Stimulated activated CD8-positive, alpha-beta memory T cell treated with anti-CD3 and anti-CD28 coated beads, Interleukin-15, amount 100 ng/mL, for 24 hours (primary cell): ENCODE results near the gene CARS2.

Source experiments
- DNase-seq: peaks from one replicate; pipeline ENCODE4 v3.0.0-alpha.2; 2020; ENCODE audit warnings: low read depth

CARS2 gene

DNA sequence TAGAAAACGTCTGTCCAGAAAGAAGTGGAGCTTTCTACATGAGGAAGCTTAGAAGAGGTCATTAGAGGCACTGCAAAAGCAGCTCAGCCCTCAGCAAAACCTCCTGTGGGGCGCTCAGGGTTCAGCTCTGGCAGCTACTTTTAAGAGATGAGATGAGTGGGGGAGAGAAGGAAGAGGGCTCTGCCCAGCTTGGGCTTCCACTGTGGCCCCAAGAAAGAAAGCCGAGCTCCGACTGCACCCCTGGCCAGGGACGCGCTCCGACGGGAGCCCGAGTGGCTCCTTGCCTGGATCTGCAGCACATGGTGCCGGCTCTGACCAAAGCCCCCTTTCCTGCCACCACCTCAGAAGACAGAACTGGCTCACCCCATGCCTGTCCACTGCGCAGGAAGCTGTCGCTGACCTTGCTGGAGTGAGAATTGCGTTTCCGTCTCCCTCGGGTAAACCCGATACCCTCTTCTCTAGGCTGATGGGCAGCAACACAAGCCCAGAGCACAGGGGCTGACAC is 54.1 kb downstream of the CARS2 start:
- no peak for DNase-seq

DNA sequence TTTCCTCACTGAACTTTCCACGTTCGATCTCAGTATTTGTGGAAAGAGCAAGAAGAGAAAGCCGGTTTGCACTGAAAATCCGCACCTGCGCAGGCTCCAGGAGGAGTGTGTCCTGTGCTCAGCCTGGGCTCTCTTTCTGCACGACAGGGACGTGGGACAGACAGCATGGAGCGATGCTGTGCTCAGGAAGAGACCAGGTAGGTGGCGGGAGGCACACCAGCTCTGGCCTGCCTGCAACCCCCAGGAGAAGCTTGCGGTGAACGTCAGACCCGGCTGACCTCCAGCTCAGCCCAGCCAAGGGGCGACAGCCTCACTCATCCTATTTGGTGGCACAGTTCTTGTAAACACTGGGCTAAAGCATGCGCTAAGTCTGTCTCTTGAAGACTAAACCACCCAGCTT is 54.6 kb downstream of the CARS2 start:
- DNase-seq: no peak

DNA sequence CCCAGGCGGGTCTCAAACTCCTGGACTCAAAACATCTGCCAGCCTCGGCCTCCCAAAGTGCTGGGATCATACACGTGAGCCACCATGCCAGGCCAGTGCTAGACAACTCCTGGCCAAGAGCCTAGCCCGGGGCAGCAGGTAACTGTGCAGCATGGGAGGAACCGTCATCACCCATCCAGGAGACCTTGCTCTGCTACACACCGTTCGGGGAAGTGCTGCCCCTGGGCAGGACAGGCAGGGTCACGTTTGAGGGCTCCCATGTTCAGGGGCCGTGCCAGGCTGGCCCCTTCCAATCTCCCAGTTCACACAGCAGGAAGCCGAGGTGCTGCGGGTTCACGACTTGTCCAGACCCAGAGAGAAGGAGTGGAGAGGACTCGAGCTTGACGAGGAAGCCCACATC is 55.5 kb downstream of the CARS2 start:
- DNase-seq: no peak

DNA sequence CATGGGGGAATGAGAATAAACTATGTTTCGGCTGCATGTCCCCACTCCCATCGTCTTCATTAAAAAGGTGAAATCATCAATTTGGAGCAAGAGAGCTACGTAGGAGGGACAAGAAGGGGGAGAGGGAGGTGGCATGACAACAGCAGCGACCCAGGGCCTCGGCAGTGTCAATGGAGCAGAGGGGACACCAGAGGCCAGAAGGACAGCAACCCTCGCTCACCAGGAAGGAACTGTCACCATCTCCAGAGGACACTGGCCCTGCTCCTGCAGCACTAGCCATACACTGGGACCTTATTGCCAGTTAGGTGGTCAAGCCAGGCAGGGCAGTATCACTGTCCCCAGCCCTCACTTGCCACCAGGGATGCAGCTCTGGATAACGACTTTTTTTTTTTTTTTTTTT is 56.4 kb downstream of the CARS2 start:
- DNase-seq: no peak

DNA sequence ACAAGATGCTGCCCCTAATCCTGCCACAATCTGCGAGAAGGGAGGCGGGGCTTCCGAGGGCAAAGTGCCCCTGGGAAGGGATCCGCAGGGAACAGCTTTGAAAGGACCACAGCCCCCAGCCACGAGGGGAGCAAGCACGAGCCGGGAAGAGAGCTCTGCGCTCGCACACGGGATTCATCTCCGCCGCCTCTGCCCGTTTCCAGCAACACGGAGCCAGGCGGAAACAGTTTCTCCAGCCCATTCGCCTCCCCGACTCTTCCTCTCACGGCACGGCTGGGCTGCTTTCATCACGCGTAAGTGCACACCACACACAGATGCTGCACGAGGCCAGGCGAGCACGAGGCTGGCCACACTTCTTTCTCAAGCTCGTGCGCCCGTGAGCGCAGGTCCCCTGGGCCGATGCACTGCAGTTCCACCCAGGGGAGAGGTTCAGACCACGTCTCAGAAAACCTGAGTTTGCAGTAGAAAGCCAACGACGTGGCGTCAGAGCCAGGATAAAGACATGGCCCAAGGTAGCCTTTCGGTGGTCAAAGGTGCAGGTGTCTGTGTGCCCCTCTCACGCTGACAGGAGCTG is 57.0 kb downstream of the CARS2 start:
- no peak for DNase-seq

DNA sequence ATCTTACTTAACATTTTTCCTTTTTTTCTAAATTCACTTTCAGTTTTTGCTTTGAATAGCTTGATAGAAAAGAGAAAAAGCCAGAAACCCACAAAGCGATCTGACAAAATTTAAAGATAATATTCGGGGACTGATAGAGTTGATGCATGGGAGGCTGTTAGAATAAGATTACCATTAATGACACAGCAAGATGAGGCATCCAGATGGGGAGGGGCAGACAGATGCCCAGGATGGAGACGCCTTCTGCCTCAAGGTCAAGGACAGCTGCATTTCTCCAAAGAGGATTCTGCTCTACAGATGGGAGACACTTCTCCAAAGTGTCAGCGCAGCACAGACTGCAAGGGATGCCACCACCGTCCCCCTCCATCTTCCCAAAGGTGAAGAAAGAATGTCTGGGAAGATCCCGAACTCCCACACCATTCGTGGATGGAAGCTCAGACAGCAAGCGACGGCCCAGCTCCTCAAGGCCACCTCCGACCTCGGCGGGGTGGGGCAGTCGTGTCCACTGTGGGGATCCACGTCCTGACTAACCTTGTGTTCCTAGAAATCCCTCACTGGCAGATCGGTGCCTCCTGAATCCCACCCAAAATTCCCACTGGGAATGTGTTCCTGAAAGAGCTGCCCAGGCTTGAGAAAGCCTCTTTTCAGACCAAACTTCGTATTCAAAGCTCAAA is 57.6 kb downstream of the CARS2 start:
- no peak for DNase-seq

DNA sequence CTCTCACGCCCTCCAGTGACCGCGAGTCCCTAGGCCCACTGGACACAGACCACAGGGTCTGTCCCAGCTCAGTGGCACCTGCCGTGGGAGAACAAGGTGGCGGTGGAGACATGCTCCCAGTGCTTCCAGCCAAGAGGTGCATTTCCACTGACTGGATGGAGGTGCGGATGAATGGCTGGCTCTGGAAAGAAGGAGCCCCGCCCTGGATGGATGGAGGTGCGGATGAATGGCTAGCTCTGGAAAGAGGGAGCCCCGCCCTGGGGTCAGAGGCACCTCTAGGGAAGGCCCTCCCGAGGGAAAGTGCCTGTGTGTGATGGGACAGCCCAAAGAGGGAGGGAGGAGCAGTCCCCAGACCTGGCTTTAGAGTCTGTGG is 58.6 kb downstream of the CARS2 start:
- DNase-seq: no peak

DNA sequence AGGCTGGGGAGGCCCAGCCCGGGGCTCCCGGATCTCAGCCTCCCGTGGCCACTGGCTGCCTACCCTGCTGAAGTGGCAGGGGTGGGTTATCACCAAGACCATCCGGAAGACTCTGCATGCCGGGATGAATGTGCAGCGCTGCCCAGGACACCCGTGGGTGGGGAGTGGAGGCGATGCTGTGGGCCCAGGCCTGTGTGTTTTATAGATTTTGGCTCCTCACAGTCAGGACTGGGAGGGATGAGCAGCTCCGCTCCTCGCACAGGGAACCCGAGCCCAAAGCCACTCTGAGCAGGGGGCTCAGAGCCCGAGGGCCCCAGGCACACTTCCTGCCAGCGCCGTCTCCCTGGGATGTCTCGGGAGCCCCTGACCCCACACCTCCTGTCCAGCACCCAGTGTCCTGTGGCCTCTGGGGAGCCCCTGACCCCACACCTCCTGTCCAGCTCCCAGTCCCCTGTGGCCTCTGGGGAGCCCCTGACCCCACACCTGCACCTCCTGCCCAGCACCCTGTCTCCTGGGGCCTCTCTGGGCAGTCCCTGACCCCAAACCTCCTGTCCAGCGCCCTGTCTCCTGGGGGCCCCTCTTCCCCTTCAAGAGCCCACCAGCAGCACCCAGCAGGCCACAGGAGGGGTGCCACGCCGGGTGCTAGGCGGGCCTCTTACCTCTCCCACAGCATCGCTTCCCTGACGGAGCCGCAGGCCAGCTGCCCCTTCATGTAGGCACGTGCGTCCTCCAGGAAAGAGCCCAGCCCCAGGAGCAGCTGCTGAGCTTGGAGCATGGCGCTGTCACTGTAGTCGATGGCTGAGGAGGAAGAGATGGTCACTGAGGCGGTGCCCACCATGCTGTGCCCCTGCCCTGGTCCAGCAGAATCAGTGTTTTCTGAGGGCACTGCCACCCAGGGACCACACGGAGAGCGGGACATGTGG is 59.2 kb downstream of the CARS2 start:
- DNase-seq: no peak

DNA sequence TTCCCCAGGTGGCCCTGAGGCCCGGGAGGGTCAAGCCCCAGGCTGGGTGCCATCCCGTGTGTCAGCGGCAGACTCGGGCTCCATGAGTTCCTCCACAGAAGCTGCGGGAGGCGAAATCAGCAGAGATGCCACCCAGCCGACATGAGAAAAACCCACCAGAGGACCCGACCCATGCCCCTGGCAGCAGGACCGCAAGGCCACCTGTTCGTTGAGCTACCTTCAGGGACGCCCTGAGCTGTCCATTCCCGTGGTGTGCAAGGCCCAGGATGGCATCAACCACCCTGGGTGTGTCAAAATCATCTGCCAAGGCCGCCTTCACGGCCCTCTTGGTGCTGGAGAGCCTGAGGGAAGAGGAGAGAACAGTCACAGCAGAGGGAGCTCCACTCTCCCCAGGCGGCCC is 60.2 kb downstream of the CARS2 start:
- DNase-seq: no peak

DNA sequence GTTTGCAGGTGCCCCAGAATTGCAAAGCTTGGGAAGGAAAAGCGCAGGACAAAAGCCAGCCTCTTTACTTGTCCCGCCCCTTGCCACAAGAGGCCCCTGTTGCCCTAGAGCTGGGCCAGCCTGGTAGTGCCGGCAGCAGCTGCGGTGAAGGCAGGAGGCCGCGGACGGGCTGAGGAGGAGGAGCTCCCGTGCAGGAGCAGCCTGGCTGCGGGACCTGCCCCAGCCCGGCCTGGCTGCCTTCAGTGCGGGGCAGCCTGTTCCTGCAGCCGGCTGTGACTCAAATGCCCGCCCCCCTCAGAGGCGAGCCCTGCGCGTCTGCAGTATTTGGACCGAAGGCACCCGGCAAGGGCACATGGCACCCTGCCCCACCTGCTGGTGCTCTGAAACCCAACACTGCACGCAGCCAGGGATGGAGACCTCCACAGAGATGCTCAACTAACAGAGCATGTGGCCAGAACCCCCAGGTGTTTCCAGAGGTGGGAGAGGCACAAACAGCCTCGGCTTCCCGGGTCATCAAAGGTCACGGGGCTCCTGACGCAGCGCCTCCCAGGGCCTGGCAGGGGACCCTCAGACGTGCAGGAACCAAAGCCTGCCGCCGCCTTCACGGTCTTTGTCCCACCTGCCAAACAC is 60.9 kb downstream of the CARS2 start:
- DNase-seq: no peak

DNA sequence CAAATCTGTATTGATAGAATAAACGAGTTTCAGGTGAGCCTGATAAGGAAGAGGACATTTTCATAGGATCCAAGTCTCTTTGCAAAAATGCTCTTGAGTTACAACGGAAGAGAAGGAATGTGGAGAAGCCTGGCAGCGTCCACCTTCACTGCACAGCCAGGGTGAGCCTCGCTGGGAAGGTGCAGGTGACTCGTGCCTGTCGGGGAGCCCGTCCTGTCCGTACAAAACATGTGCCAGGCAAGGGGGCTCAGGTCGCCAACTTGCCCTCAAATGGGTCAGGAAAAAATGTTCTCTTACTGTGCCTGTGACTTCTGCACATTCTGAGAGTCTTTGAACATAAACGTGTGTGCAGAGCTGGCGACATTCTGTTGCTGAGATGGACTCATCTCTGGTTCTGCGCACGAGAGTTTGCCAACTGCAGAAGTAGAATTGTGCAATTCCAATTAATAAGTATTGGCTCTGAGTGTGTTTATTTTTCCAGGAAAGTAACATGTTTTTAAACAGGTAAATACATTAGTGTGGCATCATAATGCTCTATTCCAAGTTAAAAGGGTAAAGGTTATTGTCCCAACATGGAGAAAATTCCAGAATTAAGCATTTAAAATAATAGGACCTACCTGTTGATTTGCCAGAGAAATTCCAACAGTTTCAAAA is 62.0 kb downstream of the CARS2 start:
- DNase-seq: no peak

DNA sequence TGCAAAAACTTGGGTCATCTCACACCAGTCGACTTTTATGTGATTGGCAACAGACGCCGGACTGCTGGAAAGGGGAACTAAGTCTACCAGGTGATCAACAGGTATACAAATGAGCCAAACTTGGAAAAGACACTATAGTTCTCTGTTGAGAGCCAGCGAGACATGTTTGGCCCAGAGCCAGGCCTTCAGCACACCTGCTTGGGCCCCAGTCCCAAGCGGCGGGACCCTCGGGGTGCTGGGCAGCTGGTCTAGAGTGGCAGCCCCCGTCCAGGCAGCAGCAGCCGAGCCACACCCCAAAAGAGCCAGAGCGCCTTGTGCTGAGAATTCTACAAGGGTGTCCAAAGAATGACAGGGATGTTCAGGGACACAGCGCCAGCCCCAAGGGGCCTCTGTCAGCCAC is 62.6 kb downstream of the CARS2 start:
- DNase-seq: no peak

DNA sequence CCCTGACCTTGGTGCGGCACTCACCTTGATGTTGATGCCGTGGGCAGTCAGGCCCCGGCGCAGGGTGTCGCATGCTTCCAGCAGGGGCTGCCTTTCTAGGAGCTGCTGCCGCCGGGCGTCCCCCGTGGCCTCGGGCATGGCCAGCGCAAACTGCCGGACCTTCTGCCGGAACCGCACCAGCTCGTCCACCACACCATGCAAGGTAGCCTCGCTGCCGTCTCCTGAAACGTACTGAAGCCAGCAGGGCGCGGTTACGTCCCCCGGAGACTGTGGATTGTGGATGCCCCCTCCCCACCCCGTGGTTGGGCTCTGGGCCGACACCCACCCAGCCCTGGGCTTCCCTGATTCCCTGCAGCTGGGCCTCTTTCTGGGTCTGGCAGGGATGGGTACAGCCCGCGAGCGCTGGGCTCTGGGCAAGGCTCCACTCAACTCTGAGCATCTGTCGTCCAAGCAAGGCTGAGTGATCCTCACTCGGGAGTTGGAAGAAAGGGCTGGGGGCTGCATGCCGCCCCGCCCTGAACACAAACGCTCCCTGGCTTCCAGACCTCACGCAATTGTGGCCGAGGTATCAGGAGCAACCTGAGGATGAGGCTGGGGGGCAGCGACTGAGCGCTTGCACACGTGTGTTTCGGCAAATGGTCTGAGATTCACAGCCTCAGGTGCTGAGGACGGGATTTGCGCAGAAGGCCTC is 63.5 kb downstream of the CARS2 start:
- no peak for DNase-seq

DNA sequence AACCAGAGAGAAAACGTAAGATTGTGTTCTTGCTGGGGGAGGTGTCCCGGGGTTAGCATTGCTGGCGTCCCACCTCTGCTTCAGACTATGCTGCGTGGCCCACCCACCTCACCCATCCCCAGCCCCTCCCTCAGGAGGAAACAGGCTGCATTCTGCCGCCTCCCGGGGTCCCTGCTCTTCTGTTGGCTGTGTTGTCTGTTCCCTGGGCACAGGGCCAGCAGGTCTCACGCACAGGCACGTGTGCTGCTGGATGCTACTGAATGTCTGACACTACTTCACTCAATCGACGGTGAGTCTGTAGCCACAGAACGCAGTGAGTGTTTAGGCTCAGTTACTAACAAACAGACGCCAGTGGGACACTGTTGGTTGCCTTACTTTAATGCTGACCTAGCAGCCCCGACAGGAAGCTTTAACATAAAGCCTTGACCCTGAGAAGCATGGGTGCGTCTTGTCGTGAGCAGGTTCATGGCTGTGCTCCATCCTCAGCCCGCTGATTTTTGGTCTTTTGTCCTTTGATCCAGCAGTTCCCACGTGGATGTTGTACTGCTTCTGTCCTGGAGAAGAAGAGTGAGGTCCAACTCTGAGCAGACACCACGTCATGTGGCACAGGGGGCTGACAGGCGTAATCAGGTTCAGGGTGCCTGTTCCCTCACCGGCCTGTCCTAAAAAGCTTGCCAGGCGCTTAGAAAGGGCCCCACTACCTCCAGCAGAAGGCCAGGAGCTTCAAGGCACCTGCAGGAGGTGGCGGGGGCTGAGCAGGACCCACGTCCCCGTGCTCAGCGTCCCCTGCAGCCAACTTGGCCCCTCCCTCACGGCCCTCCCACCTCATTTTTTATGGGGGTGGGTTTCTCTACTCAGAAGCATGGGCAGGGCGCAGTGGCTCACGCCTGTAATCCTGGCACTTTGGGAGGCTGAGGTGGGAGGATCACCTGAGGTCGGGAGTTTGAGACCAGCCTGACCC is 64.6 kb downstream of the CARS2 start:
- no peak for DNase-seq

DNA sequence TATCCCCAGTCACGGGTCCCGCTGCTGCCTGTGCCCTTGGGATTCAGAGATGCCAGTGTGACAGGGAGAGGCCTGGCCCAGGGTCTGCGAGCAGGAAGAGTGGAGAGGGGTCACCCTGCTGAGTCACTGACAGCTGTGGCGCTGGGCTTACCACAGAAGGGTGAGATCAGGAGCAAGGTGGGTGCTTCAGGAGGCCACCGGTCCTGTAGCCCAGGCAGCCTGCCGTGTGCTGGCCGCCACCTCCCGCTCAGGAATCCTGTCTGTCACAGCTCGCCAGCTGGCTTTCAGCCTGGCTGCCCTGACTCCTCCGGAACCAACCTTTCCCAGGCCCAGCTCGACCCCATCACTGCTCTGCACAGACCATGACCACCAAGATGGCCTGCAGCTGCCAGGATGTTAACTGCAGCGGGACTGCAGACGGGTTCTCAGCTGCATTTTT is 65.3 kb downstream of the CARS2 start:
- no peak for DNase-seq

DNA sequence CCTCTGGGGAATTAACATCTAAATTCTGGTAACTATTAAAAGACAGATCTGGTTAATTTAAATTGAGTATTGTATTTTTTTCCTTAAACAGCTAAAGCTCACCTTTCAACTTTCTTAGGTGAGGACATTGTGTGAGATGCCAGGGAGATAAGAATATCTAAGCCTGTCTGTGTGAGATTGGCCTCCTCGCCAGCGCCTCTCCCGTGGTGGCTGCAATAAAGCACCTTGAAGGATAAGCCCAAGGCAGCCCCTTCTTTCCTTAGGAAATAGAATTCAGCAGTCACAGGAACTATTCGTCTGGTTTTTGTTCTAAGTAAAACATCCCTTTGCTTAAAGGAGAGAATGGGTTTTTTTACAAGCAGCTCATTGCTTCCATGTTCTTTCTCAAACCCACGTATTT is 66.0 kb downstream of the CARS2 start:
- no peak for DNase-seq

DNA sequence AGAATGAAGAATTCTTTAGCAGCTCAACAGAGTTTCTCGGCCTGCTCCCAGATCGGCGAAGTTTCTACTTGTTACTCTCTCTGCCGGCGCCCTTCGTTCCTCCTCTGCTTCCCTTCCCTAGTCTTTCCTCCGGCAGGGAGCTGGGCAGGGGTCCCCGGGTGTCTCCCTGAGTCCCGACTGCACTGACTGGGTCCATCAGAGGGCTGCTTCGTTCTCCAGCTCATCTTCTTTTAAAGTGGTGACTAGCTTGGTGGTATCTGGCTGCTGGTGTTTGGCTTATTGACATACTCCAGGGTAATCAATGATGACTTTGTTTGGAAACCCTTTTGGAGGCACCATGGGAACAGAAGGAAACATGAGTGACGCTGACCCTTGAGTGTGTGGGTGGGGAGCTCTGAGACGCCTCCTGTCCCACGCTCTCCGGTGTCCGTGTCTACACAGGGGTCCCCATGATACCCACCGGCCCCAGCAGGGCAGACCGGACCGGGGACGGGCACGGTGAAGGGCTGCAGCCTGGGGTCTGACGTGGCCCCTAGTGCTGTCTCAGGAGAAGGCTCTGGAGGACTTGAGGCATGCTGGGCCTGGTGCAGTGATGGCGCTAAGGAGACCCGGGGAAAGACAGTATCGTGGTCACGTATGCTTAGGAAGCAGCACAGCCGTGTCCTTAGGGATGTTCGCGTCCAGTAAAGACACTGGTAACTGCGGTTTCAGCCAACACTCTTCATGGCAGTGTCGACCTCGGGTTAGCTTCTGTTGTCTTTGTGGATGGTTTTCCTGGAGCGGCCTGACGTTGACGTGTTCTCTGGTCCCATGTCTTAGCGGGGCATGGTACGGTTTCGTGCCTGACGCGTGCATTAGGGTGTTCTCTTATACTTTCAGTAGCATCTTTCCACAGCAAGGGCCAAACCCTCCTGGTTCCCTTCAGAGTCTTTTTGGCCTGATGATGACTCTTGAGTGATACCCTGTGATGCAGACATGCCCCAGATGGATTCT is 66.8 kb downstream of the CARS2 start:
- no peak for DNase-seq

DNA sequence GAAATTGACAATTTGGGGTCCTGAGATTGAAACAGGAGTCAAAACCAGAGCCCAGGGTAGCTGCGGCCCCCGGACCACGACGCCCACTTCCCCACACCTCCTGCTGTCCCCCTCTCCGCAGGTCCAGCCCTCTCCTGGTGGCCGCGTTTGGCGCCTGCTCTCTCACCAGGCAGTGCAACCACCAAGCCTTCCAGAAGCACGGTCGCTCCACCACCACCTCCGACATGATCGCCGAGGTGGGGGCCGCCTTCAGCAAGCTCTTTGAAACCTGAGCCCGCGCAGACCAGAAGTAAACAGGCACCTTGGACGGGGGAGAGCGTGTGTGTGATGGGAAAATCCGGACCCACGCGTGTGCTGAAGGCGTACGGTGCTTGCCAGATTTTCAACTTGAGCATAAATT is 67.7 kb downstream of the CARS2 start:
- DNase-seq: no peak

DNA sequence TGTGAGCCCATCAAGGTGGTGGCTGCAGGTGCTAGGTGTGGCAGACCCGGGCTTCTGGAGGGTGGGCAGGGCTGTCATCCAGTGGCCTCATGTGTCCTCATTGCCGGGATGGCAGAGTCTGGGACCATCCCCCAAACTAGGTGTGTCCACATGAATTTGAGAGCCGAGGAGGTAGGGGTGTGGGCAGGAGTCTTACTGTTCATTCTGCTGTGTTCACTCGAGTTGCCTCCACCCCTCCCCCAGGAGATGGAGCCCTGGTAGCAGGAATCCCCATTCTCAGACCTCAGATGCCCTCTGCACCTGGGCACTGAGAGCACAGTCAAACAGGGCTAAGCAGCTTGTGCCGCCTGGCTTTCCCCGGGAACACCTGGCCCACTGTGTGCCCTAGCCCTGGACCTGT is 68.2 kb downstream of the CARS2 start:
- DNase-seq: no peak
